ENCODE data around the gene TPO. TPM values are rescaled to one million over a fixed set of nuclear protein-coding genes. Genes with fewer than 3 reads are reported as not detected.
"Not testable (repeated sequence)": the region's sequence is repeated elsewhere in the genome, so short reads cannot be mapped to it uniquely, and the experiment has no call there.

TPO gene
- polyA plus RNA-seq, 3 donors, result 1.0 to 10.3 (median 9.2) TPM

GRCh38 chr2:1553671-1554295, 140.5 kb downstream of the TPO start:
- WGBS, 3 donors, result 55 to 64% (median 56%) methylated on average over 9 of the region's 9 CpGs
- H3K27ac ChIP-seq (ENCODE audit: low read depth, low read length), result no peak overlapping the region

GRCh38 chr2:1556286-1556685, 143.0 kb downstream of the TPO start:
- 87 to 97% (median 92%) methylated on average over 9 of the region's 9 CpGs for WGBS, 3 donors
- no peak overlapping the region for H3K27ac ChIP-seq (ENCODE audit: low read depth, low read length)

- no peak overlapping the region for H3K27ac ChIP-seq (ENCODE audit: low read depth, low read length)
- WGBS, 3 donors, result 67 to 85% (median 84%) methylated on average over 13 of the region's 13 CpGs
These were observed 143.7 kb downstream of the TPO start for GRCh38 chr2:1556776-1557466.

GRCh38 chr2:1557467-1557820, 144.2 kb downstream of the TPO start:
- H3K27ac ChIP-seq (ENCODE audit: low read depth, low read length), result no peak overlapping the region
- WGBS, 3 donors, result 70 to 79% (median 74%) methylated on average over 11 of the region's 11 CpGs

GRCh38 chr2:1559589-1560175, 146.4 kb downstream of the TPO start:
- no peak overlapping the region for H3K27ac ChIP-seq (ENCODE audit: low read depth, low read length)
- WGBS, 3 donors, result 82 to 94% (median 90%) methylated on average over 15 of the region's 15 CpGs

- 70 to 85% (median 83%) methylated on average over 14 of the region's 14 CpGs for WGBS, 3 donors
- H3K27ac ChIP-seq (ENCODE audit: low read depth, low read length), result no peak overlapping the region
These were observed 148.0 kb downstream of the TPO start for GRCh38 chr2:1561259-1561658.

GRCh38 chr2:1561811-1562421, 148.7 kb downstream of the TPO start:
- no peak overlapping the region for H3K27ac ChIP-seq (ENCODE audit: low read depth, low read length)
- WGBS, 3 donors, result 67 to 72% (median 70%) methylated on average over 24 of the region's 24 CpGs

GRCh38 chr2:1563084-1563857, 150.0 kb downstream of the TPO start:
- WGBS, 3 donors, result 77 to 91% (median 90%) methylated on average over 32 of the region's 32 CpGs
- no peak overlapping the region for H3K27ac ChIP-seq (ENCODE audit: low read depth, low read length)

GRCh38 chr2:1563943-1564891, 151.0 kb downstream of the TPO start:
- 56 to 76% (median 59%) methylated on average over 22 to 23 of the region's 23 CpGs for WGBS, 3 donors
- H3K27ac ChIP-seq (ENCODE audit: low read depth, low read length), result no peak overlapping the region

GRCh38 chr2:1567556-1568344, 154.5 kb downstream of the TPO start:
- H3K27ac ChIP-seq (ENCODE audit: low read depth, low read length), result no peak overlapping the region
- 93 to 95% (median 94%) methylated on average over 27 to 34 of the region's 34 CpGs for WGBS, 3 donors

- not testable (repeated sequence) for H3K27ac ChIP-seq (ENCODE audit: low read depth, low read length)
- whole genome bisulfite sequencing, 3 donors, result 94 to 97% (median 94%) methylated on average over 38 to 39 of the region's 39 CpGs
These were observed 155.0 kb downstream of the TPO start for GRCh38 chr2:1568345-1568668.

- 65 to 86% (median 83%) methylated on average over 10 of the region's 10 CpGs for WGBS, 3 donors
- H3K27ac ChIP-seq (ENCODE audit: low read depth, low read length), result no peak overlapping the region
These were observed 156.7 kb downstream of the TPO start for GRCh38 chr2:1569879-1570450.

GRCh38 chr2:1571477-1572417, 158.5 kb downstream of the TPO start:
- WGBS, 3 donors, result 55 to 83% (median 81%) methylated on average over 17 of the region's 17 CpGs

GRCh38 chr2:1572638-1573037, 159.4 kb downstream of the TPO start:
- 46 to 63% (median 50%) methylated on average over 10 of the region's 10 CpGs for WGBS, 3 donors
- H3K27ac ChIP-seq (ENCODE audit: low read depth, low read length), result no peak overlapping the region

More at GRCh38 chr2:1571477-1572417, 158.5 kb downstream of the TPO start:
- H3K27ac ChIP-seq (ENCODE audit: low read depth, low read length), result no peak overlapping the region

- WGBS, 3 donors, result 75 to 89% (median 87%) methylated on average over 5 of the region's 5 CpGs
- no peak overlapping the region for H3K27ac ChIP-seq (ENCODE audit: low read depth, low read length)
These were observed 164.6 kb downstream of the TPO start for GRCh38 chr2:1577846-1578245.

Data from adipose tissue (tissue), 3 donors.